NCI-H2227 (cell line): ENCODE results near the gene CDCP1.
"Not testable (repeated sequence)": the region's sequence is repeated elsewhere in the genome, so short reads cannot be mapped to it uniquely, and the experiment has no call there.

ENCODE experiments used
- DNase-seq: peaks from one replicate; lab custom pipeline; 2025; ENCODE audit not compliant: unreplicated experiment; lab: John Stamatoyannopoulos, UW

CDCP1 gene

DNA sequence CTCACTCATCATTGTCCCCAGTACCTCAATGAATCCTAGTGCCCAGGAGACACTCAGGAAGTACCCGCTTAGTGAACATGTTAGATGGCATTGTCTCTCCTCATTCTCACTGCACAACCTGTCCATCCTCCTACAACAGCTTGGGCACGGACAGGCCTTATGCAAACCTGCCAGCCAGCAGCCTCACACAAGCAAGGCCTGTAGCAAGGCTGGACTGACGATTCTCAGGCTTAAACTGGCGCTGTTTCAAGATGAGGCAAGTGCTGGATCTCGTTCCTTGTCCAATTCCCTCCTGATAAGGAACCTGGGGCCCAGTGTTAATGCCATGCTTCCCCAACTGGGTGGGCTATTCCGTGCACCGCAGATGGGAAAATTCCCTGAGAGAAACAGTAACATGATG, 59.0 kb downstream of the CDCP1 start:
- no peak for DNase-seq

DNA sequence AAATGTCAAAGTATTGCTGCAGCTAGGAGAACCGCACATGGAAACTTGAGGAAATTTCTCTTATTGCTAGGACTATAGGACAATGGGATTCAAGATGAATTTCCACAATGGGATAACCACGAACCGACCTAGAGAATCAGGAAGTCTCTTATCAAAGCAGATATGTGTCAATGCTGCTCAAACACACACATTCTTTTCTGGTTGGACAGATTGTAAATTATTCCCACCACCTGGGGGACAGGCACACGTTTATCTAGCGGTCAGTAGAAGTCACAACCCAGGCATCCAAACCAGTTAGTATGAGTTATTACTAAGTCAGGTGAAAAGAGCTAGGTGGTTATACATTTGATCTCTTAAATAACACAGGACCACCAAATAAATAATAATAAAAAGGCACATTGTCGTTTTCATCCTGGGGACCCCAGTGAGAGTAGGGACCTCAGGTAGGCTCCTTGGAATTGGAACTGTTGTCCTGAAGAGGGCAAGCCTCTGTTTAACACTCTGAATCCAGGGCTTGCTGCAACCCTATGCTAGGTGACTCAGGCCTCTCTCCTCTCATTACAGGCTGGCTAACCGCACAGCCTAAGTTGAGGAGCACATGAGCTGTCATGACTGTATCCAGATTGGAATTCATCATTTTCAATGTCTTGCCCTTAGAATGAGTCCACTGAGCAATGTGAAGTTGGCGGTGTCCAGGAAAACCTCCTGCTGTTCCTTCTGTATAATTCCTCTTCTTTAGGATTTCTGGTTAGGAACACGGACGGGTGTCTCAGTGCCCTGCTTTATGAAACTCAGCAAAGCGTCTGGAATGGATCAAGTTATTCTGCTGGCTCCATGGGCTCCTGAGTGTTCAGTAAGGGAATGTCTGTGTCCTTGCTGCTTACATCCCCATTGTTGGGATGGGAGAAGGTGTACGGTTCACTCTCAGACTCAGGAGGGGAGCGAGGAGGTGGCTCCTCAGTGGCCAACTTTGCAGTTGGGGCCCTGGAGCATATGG, 61.1 kb downstream of the CDCP1 start:
- DNase-seq: no peak

DNA sequence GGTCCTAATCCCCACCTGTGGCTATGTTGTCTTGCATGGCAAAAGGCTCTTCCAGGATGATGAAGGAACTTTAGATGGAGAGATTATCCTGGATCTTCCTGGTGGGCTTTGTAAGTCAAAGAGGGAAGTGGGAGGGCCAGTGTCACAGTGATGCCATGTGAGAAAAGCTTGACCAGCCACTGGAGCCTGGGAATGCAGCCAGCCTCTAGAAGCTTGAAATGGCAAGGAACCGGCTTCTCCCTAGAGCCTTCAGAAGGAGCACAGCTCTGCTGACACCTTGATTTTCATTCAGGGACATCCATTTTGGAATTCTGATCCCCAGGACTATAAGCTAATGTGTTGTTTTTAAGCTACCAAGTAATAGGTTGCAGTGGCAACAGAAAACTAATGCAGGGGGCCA, 61.8 kb downstream of the CDCP1 start:
- no peak for DNase-seq

DNA sequence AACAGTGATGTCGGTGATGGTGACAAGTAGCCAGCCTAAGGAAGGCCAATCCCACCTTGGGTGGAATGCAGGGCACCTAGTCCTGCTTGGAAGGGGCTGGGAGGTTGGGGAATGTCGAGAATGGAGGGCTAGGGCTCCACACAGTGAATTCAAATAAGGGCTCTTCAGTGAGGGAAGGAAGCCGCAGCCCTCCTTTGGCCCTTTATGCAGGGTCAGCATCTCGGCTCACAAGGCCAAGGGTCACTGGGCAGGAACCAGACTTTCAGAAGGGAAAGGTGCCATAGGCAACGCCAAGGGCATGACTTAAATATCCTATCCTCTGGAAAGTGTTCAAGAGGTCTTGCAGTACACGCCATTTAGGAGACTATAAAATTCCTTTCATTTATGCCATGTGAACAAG, 63.2 kb downstream of the CDCP1 start:
- no peak for DNase-seq

DNA sequence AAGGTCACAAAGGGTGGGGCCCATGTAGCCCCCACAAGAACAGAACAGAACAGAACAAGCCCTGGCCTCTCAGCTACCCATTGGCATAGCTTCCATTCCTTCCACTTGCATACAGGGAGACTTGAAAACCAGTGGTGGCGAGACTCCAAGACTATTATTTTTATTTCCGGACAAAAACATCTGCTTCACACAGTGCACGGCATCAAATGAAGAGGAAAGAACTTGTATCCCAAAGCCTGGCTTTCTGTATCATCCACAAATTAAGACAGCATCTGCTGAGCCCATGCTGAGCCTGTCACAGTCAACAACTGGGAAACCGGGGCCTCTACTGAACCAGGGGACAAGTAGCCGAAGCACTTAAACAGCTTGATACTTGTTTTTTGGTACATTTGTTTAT, 64.0 kb downstream of the CDCP1 start:
- DNase-seq: no peak

DNA sequence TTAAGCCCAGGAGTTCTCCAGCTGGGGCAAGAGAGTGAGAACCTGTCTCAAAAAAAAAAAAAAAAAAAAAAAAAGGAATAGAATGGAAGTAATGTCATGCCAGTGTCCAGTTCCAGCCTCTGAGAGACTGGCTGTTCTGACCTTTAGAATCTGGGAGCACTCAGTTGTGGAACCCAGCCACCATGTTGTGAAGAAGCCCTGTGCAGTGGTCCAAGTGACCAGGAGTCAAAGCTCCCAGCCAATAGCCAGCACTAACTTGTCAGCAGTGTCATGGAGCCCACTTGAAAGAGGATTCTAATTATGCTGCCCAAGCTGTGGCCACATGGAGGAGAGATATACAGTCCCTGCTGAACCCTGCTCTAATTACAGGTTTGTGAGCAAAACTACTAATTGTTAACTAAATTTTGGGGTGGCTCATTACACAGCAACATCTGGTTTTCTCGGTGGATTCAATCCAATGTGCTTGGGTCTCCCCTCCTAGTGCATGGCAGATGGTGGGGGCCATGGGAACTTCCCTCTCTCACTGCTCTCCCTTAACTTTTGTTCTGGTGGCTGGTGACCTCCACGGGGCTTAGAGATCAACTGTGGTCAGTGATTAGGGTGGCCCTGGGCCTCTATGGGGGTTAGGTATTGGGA, 64.6 kb downstream of the CDCP1 start:
- DNase-seq: no peak

DNA sequence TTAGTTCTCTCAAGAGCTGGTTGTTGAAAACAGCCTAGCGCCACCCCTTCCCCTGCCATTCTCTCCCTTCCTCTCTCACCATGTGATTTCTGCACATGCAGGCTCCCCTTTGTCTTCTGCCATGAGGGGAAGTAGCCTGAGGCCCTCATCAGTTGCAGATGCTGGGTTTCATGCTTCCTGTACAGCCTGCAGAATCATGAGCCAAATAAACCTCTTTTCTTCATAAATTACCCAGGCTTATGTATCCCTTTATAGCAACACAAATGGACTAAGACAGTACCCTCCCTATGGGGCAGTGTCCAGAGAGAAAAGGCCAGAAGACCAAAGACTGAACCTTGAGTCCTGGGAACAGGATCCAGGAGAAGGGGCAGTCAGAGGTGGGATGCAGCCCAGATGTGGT, 65.4 kb downstream of the CDCP1 start:
- DNase-seq: no peak

DNA sequence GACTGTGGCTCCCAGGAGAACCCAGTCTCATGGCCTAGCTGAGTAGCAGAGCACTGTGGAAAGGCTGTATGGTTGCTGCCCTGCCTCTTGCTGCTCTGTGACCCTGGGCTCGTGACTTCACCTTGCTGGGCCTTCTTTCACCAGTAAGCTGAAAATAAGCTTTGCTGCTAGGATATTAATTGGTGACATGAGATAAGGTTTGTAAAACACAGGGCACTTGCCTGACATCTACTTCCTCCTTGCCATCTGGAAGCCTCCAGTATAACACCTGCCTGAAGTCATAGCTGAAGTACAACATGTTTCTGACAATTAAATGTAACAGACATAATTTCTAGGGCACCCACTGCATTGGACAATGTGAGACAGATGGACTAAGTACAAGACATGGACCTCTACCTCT, 66.5 kb downstream of the CDCP1 start:
- DNase-seq: no peak

DNA sequence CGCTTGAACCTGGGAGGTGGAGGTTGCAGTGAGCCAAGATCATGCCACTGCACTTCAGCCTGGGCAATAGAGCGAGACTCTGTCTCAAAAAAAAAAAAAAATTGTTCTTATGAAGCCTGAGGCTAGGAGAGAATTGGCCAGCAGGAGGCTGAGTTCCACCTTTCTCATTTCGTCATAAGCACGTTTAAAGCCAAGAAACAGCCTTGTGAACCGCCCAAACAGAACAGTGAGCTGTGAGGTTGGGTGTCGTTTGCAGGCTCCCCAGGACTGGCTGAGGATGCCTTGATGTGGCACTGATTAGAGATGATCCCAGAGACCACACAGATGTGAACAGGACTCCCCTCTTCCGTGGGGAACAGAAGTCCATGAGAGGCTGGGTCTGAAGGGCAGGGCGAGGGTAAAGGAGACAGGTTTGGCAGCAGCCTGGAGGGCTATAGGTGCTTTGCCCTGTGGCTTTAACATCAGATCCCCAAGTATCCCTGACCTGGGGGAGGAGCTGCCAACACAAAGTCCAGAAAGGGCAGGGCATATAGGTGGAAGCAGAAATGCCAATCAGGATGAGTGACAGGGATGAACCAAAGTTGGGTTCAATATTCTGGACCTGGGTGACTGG, 67.2 kb downstream of the CDCP1 start:
- DNase-seq: no peak

DNA sequence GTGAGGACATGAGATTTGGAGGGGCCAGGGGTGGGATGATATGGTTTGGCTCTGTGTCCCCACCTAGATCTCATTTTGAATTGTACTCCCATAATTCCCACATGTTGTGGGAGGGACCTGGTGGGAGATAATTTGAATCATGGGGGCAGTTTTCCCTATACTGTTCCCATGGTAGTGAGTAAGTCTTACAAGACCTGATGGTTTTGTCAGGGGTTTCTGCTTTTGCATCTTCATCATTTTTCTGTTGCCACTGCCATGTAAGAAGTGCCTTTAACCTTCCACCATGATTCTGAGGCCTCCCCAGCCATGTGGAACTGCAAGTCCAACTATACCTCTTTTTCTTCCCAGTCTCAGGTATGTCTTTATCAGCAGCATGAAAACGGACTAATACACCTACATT, 67.9 kb downstream of the CDCP1 start:
- DNase-seq: not testable (repeated sequence)

DNA sequence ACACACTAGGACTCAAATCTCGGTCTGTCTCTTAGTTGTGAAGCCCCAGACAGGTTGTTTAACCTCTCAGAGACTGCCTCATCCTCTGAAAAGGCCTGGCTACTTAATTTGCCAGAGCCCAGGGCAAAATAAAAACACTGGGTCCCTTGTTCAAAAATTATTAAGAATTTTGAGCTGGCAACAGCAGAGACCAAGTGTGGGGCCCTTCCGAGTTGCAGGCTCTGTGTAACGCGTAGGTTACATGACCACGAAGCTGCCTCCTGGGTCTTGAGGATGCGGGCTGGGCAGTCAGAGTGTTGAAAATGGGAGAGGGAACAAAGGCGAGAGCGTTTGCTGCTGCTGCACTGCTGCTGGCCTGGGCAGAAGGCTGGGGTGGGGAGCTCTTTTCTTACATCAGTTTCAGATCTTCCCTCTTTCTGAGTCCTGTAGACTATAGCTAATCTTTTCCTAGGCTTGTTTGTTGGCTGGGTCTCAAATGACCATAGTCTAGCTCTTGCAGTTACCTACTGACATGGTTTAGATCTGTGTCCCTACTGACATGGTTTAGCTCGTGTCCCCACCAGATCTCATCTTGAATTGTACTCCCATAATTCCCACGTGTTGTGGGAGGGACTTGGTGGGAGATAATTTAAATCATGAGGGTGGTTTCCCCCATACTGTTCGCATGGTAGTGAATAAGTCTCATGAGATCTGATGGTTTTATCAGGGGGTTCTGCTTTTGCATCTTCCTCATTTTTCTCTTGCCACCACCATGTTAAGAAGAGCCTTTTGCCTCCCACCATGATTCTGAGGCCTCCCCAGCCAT, 70.2 kb downstream of the CDCP1 start:
- DNase-seq: no peak

DNA sequence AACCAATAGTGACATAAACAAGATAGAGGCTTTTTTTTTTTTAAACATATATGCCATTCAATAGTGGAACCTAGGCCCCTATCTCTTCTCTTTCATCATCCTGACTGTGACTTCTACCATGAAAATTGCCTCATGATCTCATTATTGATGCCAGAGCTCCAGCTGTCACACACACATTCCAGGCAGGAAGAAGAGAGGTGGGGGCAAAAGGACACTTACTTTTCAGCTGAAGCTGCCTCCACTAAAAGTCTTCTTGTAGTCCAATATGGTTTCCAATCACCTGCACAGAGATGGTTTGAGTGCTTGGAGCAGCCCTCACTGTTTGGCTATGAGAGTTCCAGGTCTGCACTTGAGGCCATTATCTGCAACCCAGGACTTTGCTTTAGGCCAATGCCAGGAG, 75.1 kb downstream of the CDCP1 start:
- DNase-seq: no peak

DNA sequence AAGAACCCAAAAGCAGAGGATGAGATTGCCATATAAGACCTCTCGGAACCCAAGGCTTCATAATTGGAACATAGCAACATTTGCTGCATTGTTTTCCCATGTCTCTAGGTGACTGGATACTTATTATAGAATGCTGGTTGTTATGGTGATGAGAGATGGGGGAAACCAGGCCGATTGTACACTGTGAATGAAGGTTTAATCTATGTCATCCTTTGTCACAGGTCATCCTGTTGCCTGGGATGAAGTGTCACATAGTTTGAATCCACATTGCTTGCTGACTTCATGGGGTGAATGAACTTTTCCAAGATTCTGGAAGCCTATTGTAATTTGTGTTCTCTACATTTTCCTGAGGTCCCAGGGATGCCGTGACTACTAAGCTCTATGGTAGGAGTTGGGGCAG, 78.2 kb downstream of the CDCP1 start:
- no peak for DNase-seq

DNA sequence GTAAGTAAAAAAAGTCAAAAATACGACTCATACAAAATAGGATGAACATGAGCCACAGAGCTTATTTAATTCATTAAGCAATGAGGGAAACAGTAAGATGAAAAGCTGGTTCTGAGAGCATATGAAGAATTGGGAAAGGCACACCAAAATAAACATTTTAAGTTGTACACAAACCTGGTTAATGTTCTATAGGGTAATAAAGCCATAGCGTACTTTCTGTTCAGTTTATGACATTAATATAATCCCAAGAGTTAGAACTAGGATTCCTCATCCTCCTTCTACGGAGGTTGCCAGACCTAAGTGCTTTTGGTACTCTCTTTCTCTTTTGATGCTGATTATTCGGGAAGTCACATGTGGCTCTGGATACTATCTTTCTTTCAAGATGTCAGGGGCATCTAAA, 78.7 kb downstream of the CDCP1 start:
- DNase-seq: no peak

DNA sequence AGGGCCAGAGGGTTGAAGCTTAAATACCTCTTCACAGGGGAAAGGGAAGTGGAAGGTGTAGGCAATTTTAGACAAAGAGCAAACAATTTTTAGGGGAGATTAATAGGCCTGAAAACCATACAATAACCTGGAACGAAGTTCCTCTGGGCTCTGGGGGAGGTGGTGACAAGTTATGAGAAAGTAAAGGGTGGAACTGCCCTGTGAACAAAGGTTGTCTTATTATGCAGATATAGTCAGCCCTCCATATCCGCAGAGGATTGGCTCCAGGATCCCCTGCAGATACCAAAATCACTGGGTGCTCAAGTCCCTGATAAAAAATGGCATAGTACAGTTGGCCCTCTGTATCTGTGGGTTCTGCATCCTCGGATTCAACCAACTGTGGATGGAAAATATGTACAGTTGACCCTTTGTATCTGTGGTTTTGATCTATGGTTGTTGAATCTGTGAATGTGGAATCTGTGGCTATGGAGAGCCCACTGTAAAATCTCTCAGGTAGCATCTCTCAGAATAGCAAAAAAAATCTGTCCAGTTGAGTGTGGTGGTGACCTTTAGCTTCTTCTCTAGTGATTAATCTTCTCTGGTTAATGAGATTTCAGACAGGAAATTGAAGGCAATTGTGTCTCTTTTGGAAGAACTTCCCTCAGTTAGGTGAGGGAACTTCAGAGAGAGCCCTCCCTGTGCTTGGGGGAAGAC, 79.9 kb downstream of the CDCP1 start:
- DNase-seq: no peak

DNA sequence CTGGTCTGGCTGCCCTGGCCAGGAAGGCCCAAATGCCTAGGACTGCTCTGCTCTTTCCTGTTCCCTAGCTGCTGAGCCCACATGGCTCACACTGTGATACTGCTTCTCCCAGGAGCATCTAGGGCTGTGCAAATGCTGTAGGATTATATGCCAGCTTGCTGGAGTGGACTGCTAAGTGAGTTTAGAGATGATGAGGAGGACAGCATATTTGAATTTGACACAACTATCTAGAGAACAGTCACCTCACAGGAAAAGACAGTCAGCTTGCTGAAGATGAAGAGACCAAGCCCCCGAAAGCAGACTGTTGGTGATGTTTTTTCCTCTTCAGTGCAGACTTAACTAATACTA, 80.8 kb downstream of the CDCP1 start:
- no peak for DNase-seq

DNA sequence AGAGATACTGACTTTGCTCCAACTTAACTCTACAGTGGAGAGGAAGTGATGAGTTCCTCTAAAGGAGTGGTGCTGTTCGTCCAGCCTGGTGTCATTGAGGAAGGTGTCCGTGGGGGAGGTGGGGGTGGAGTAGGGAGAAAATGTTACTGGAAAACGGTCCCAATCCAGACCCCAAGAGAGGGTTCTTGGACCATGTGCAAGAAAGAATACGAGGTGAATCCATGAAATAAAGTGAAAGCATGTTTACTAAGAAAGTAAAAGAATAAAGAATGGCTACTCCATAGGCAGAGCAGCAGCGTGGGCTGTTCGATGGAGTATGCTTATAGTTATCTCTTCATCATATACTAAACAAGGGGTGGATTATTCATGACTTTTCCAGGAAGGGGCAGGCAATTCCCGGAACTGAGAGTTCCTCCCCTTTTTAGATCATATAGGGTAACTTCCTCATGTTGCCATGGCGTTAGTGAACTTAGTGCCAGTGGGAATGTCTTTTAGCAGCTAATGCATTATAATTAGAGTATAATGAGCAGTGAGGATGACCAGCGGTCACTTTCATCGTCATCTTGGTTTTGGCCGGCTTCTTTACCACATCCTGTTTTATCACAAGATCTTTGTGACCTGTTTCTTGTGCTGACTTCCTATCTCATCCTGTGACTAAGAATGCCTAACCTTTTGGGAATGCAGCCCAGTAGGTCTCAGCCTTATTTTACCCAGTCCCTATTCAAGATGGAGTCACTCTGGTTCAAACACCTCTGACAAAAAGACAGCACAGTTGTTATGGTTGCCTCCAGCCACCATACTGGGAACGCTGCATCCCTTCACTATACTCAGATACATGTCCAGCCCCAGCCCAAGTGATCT, 81.4 kb downstream of the CDCP1 start:
- DNase-seq: no peak

DNA sequence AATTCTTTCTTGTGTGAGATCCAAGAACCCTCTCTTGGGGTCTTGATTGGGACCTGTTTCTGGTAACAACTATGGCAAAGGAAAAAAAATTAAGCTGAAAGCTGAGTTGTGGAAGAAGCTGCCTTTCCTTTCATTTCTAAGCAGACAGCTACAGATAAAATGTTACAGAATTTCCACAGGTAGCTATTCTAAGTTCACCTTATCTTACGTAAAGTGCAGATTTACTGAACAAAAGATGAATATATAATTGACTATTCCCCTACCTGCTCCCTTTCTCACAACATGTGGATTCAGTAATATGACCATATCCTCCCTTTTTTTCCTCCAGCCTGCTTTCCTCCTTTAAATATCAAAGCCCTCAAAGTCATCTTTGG, 83.5 kb downstream of the CDCP1 start:
- DNase-seq: no peak

DNA sequence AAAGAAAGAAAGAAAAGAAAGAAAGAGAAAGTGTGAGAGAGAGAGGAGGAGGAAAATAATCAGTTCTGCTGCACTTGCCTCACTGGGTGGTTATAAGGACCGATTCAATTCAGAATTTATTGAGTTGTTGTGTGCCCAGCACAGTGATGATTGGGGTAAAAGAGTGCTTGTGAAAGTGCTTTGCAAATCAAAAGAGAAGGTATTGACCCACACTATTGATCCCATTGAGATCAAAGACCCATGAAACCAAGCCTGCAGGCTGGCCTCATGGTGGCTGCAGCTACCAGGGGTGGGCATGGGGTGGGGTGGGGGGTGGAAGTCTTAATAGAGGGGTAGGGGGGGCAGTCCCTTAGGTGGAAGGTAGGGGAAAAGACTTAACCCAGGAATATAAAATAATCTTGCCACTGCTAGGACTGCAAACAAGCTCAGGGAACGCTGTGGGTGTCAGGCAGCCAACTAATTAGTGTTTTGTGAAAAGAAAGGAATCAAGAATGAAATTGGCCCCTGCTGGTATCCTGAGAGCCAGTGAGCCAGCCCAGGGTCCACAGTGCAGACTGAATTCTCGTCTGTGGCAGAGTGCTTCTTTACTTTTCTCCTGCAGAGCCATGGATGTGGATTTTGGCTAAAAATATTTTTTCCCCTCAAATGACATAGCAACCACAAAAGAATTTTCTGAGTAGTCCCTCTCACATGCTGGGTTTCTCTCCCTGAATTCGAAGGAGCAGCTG, 85.8 kb downstream of the CDCP1 start:
- no peak for DNase-seq
